Smooth muscle cell (in vitro differentiated cells): ENCODE measurements around the gene ATP10A. TPM values are rescaled to one million over a fixed set of nuclear protein-coding genes. Genes with fewer than 3 reads are reported as not detected.

Experiments
- DNase-seq: peaks from one replicate; lab custom pipeline; 2025; ENCODE audit not compliant: unreplicated experiment; lab: John Stamatoyannopoulos, UW
- H2AFZ ChIP-seq: fragments of 200-600 bp; sonication (generic); 2 replicates; pipeline ENCODE4 v1.6.0; 2016; ENCODE audit warnings: antibody characterized with exemption, low read depth, mild to moderate bottlenecking
- H3F3A ChIP-seq: fragments of 200-600 bp; sonication (generic); 2 replicates; pipeline ENCODE4 v1.6.0; 2017; ENCODE audit warnings: antibody characterized with exemption, low read depth
- H3K27ac ChIP-seq: fragments of 200-600 bp; sonication (generic); 2 replicates; pipeline ENCODE4 v1.5.1; 2016; ENCODE audit warnings: low read depth, mild to moderate bottlenecking
- H3K27me3 ChIP-seq: fragments of 200-600 bp; sonication (generic); 2 replicates; pipeline ENCODE4 v1.6.1; 2016; ENCODE audit warnings: low read depth, mild to moderate bottlenecking
- H3K36me3 ChIP-seq: fragments of 200-600 bp; sonication (generic); 2 replicates; pipeline ENCODE4 v1.5.1; 2016; ENCODE audit warnings: low read depth
- H3K4me1 ChIP-seq: fragments of 200-600 bp; sonication (generic); 2 replicates; pipeline ENCODE4 v1.5.1; 2016; ENCODE audit warnings: low read depth
- H3K4me2 ChIP-seq: fragments of 200-600 bp; sonication (generic); 2 replicates; pipeline ENCODE4 v1.6.0; 2016; ENCODE audit warnings: mild to moderate bottlenecking
- H3K4me3 ChIP-seq: fragments of 200-600 bp; sonication (generic); 2 replicates; pipeline ENCODE4 v1.5.1; 2016; ENCODE audit warnings: mild to moderate bottlenecking
- H3K79me2 ChIP-seq: fragments of 200-600 bp; sonication (generic); 2 replicates; pipeline ENCODE4 v1.6.0; 2016; ENCODE audit warnings: low read depth, mild to moderate bottlenecking
- H3K9ac ChIP-seq: fragments of 200-600 bp; sonication (generic); 2 replicates; pipeline ENCODE4 v1.6.0; 2016; ENCODE audit warnings: low read depth
- H3K9me3 ChIP-seq: fragments of 200-600 bp; sonication (generic); replicated peaks from 2 replicates; pipeline ENCODE4 v1.5.1; 2016; ENCODE audit warnings: low read depth
- H4K20me1 ChIP-seq: fragments of 200-600 bp; sonication (generic); 2 replicates; pipeline ENCODE4 v1.6.0; 2016; ENCODE audit warnings: low read depth
- CTCF ChIP-seq: fragments of 200-600 bp; sonication (generic); IDR thresholded peaks from 2 replicates; pipeline ENCODE4 v1.5.1; 2017; ENCODE audit warnings: borderline replicate concordance, mild to moderate bottlenecking, antibody characterized with exemption; ENCODE audit not compliant: insufficient read depth, poor library complexity, severe bottlenecking
- WGBS: methylation state at CpG from one replicate; pipeline ENCODE4 v1.1.7; 2016; ENCODE audit warnings: low lambda C conversion rate; 5-methylcytosine and 5-hydroxymethylcytosine counted together
- polyA plus RNA-seq: library from polyadenylated mRNA; unstranded; fragments of >200 nt; fragmentation: Nextera tagmentation; extraction: Ambion mirVana; gene quantifications from 2 replicates; pipeline ENCODE4 v1.2.1, GENCODE V29; 2016
- total RNA-seq: library from RNA; depleted of rRNA; stranded (reverse); fragments of >200 nt; gene quantifications from 2 replicates; pipeline ENCODE4 v1.2.3, GENCODE V29; 2014

The ATP10A gene
- total and polyA plus RNA-seq, 2 experiments from 2014 or later, result 10.6 to 12.3 TPM

- H3K79me2 ChIP-seq, result no peaks in the 10 kb centered on the region
- no peak for DNase-seq
- 95% methylated on average over 7 of the region's 7 CpGs for WGBS
Observed at GRCh38 chr15:25763954-25764353, 99.2 kb downstream of the ATP10A start.

GRCh38 chr15:25763331-25763751 is 99.8 kb downstream of the ATP10A start:
- Histone ChIP-seq H3K9me3 (no peaks in the 10 kb centered on the region), H3K27ac (no peak overlapping the region), H3K4me3 (no peak overlapping the region), H3K4me1 (no peaks in the 10 kb centered on the region), H3K27me3 (no peaks in the 10 kb centered on the region), H2AFZ (no peak overlapping the region), H3F3A (no peaks in the 10 kb centered on the region), H3K36me3 (no peaks in the 10 kb centered on the region), H3K79me2 (no peaks in the 10 kb centered on the region), H3K4me2 (no peak overlapping the region), H3K9ac (no peak overlapping the region), H4K20me1 (no peaks in the 10 kb centered on the region)
- 52% methylated on average over 4 of the region's 4 CpGs for WGBS
- no peak for DNase-seq
- TF ChIP-seq CTCF, result no peak

More at GRCh38 chr15:25763954-25764353, 99.2 kb downstream of the ATP10A start:
- H3F3A ChIP-seq, result no peaks in the 10 kb centered on the region
- H3K4me3 ChIP-seq, result no peak overlapping the region
- H3K4me2 ChIP-seq, result no peak overlapping the region
- no peaks in the 10 kb centered on the region for H4K20me1 ChIP-seq
- no peaks in the 10 kb centered on the region for H3K4me1 ChIP-seq
- H3K9ac ChIP-seq, result no peak overlapping the region
- no peak overlapping the region for H3K27ac ChIP-seq
- H2AFZ ChIP-seq, result no peak overlapping the region
- TF ChIP-seq CTCF, result no peak
- no peaks in the 10 kb centered on the region for H3K27me3 ChIP-seq
- no peaks in the 10 kb centered on the region for H3K9me3 ChIP-seq
- H3K36me3 ChIP-seq, result no peaks in the 10 kb centered on the region

GRCh38 chr15:25761971-25762662 is 101.0 kb downstream of the ATP10A start:
- no peaks in the 10 kb centered on the region for H3K4me1 ChIP-seq
- no peaks in the 10 kb centered on the region for H3K79me2 ChIP-seq
- no peak overlapping the region for H3K4me2 ChIP-seq

More at GRCh38 chr15:25761971-25762662, 101.0 kb downstream of the ATP10A start:
- H3K27me3 ChIP-seq, result no peaks in the 10 kb centered on the region
- no peaks in the 10 kb centered on the region for H3F3A ChIP-seq
- no peak overlapping the region for H3K9ac ChIP-seq
- no peaks in the 10 kb centered on the region for H3K36me3 ChIP-seq
- H4K20me1 ChIP-seq, result no peaks in the 10 kb centered on the region
- DNase-seq, result no peak
- H3K27ac ChIP-seq, result no peak overlapping the region
- no peak overlapping the region for H2AFZ ChIP-seq
- no peak for TF ChIP-seq CTCF
- WGBS, result 85% methylated on average over 13 of the region's 13 CpGs
- no peak overlapping the region for H3K4me3 ChIP-seq
- H3K9me3 ChIP-seq, result no peaks in the 10 kb centered on the region
